Adrenal gland (tissue), 5 donors: ENCODE results near the gene ORAI2.

Source experiments
- CTCF ChIP-seq, 6 experiments: fragments of 450-650 bp in 4 of 6; fragments of 200-600 bp in 2 of 6; sonication (generic) in 1 of 6; IDR thresholded peaks; 1 replicate in 5 of 6; 2 replicates in 1 of 6; pipeline versions ENCODE4 v1.5.1 to v1.8.0; 2016 to 2021; ENCODE audit warnings: antibody characterized with exemption in 6 of 6, mild to moderate bottlenecking in 2 of 6, moderate library complexity in 1 of 6
- POLR2A ChIP-seq, 2 donors: fragments of 450-650 bp; IDR thresholded peaks; one replicate each; pipeline ENCODE4 v1.6.1; 2017; ENCODE audit warnings: antibody characterized with exemption in 2 of 2, mild to moderate bottlenecking in 2 of 2, moderate library complexity in 1 of 2
- donor health status: DM: no; HTN: no; CAD: no.

GRCh38 chr7:102431617-102432298, 1.6 kb upstream of the ORAI2 start:
- TF ChIP-seq CTCF (IDR thresholded peaks at IDR 0.05) (no peak), POLR2A (IDR thresholded peaks at IDR 0.05) (no peak)
